NCI-H1105 (cell line): ENCODE measurements around the gene BRD8.

Experiments used
- DNase-seq: peaks from one replicate; lab custom pipeline; 2025; lab: John Stamatoyannopoulos, UW

The BRD8 gene

DNA sequence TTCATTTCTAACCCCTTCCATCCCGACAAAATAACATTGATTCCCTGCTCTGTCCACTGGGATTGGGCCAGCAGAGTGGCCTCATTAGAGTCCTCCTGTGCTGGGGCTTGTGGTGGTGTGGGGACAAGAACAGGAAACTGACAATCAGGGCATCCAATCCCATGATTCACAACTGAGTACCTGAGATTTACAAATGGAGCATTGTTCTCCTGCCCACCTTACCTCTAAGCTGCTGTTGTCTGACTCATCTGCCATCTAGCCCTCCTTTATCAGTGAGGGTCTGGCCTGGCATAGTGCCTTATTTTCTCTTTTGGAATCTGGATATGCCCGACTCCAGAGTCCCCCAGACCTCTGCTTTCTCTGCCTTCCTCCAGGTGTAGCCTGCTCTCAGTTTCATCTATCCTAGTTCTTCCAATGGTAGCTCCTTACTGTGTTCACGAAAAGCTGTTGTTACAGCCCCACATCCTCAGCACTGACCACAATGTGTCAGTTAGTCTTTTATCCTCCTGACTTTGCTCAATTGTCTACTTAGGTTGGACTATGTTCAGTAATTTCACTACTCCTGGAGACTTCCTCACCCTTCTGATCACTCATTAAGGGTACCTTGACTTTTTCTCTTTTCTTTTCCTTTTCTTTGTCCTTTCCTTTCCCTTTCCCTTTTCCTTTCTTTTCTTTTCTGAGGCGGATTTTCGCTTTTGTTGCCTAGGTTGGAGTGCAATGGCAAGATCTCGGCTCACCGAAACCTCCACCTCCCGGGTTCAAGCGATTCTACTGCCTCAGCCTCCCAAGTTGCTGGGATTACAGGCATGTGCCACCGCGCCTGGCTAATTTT is 81.2 kb downstream of the BRD8 start:
- DNase-seq: no peak

DNA sequence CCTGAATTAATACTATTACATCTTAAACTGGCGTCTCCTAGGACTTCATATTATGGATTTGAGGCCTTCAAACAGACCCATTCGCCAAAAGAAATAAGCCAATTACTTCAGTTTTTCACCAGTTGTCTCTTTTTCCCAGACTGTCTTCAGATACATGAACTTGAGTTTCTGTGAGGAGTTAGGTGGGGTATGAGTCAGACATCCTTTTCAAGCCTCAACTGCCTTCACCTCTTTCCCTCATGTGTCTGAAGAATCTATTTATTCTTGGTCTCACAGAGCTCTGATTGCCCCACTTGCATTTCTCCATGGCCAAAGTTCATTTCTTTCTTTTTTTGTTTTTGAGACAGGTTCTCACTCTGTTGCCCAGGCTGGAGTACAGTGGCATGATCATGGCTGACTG is 82.1 kb downstream of the BRD8 start:
- no peak for DNase-seq

DNA sequence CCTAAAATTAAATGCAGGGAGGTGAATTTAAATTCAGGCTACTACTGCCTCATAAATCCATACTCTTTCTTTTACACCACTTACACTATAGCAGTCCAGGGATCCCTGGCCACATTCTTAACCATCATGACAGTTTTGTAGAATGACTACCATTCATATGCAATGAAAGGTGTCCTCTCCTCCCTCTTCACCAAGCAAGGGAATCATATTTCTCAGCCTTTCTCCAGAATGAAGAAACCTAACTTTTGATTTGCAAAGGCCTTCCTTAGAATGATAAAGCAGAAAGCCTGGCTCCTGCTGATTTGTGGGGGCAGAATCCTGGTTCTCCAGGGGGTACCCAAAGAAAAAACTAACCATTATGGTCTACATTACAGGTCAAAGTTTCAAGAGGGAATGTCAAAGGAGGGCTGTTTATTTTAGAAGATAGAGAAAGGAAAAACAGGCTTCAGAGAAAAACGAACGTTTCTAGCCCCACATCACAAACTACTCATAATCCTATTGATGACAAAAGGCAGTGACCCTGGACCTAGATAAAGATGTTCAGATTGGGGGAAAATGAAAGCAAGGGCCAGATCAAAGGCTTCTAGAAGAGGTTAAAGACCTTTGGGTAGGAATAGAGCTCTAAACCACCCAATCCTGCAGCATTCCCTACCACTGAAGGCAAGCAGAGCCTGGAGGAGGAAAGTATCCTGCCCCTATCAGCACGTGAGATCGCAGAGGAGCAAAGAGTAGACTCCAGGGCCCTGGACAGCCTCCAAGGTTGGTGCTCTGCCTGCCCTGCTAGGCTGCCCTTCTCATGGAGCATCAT is 83.1 kb downstream of the BRD8 start:
- no peak for DNase-seq

DNA sequence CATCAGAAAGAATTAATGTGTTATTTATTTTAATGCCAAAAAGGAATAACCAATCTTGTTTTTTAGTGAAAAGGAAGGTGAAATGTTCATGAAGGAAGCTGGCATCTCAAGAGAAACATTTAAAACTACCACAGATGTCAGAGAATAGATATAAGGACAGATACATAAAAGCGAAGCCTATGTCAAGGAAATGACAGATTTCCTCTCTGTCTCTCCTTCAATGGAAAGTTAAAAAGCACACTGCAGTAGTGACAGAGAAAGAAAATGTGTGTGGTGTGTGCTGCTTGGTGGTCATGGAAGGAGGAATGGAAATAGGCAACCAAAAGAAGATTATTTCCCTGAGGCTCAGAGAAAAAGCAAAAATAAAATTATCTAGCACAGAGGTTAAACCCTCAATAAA is 85.4 kb downstream of the BRD8 start:
- no peak for DNase-seq

GRCh38 chr5:138092301-138092700 is 86.1 kb downstream of the BRD8 start:
- no peak for DNase-seq

GRCh38 chr5:138091685-138092084 is 86.7 kb downstream of the BRD8 start:
- DNase-seq: no peak
